ENCODE measurements around the gene POLR1B.
"Not testable (repeated sequence)": the region's sequence is repeated elsewhere in the genome, so short reads cannot be mapped to it uniquely, and the experiment has no call there.

Gene POLR1B, protein sequence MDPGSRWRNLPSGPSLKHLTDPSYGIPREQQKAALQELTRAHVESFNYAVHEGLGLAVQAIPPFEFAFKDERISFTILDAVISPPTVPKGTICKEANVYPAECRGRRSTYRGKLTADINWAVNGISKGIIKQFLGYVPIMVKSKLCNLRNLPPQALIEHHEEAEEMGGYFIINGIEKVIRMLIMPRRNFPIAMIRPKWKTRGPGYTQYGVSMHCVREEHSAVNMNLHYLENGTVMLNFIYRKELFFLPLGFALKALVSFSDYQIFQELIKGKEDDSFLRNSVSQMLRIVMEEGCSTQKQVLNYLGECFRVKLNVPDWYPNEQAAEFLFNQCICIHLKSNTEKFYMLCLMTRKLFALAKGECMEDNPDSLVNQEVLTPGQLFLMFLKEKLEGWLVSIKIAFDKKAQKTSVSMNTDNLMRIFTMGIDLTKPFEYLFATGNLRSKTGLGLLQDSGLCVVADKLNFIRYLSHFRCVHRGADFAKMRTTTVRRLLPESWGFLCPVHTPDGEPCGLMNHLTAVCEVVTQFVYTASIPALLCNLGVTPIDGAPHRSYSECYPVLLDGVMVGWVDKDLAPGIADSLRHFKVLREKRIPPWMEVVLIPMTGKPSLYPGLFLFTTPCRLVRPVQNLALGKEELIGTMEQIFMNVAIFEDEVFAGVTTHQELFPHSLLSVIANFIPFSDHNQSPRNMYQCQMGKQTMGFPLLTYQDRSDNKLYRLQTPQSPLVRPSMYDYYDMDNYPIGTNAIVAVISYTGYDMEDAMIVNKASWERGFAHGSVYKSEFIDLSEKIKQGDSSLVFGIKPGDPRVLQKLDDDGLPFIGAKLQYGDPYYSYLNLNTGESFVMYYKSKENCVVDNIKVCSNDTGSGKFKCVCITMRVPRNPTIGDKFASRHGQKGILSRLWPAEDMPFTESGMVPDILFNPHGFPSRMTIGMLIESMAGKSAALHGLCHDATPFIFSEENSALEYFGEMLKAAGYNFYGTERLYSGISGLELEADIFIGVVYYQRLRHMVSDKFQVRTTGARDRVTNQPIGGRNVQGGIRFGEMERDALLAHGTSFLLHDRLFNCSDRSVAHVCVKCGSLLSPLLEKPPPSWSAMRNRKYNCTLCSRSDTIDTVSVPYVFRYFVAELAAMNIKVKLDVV

DNA sequence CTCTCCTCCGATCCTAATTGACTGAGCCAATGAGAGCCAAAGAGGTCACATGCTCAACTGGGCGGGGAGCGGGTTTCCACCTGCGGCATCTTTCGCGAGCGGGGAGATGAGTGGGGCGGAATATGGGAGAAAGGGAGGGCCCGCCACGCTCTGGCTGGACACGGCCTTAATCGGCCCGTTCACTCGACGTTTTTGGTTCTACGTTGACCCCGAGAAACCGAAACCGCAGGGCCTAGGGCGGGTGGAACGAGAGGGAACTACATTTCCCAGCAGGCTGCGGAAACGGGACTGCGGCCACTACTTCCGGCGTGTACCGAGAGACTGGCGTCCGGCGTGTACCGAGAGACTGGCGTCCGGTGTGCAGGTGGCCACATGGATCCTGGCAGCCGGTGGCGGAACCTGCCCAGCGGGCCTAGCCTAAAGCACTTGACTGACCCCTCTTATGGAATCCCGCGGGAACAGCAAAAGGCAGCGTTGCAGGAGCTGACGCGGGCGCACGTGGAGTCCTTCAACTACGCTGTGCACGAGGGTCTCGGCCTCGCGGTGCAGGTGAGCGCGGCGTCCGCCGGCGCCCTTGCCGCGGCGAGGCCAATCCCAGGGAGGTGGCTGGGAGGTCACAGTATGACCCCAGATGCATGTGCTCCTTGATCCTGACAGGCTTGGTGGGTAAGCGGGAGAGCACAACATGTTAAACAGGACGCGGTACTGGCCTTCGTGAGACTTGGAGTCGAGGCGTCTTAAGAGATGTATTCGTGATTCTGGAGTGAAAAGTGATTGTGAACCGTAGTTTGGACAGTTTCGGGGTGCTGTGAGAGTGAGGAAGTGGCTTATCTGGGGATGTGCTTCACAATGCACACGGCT is at the start of gene POLR1B:
TSS of gene POLR1B (plus strand) at position 343 of the 861 bp plus-strand sequence. CDS start at position 373, 30 bp downstream.
- DNase-seq, result peak; percentile 85

DNA sequence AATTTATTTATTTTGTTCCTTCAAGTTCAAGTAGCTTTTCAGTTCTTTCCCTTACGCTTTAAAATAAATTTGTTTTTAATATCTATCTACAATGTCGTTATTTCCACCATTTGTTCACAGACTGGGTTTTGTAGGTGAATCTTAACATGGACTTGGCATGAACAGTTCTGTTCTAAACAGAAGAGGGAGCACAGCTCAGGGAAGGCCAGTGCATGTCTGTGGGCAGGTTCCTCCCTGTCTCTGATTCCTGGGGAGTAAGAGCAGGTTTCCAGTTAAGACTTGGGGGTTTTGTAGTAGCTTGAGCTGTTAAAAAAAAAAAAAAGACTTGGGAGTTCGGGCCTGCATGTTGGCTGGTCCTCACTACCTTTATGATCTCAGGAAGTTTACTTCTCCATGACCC is 49.2 kb upstream of the POLR1B start:
- no peak for DNase-seq

DNA sequence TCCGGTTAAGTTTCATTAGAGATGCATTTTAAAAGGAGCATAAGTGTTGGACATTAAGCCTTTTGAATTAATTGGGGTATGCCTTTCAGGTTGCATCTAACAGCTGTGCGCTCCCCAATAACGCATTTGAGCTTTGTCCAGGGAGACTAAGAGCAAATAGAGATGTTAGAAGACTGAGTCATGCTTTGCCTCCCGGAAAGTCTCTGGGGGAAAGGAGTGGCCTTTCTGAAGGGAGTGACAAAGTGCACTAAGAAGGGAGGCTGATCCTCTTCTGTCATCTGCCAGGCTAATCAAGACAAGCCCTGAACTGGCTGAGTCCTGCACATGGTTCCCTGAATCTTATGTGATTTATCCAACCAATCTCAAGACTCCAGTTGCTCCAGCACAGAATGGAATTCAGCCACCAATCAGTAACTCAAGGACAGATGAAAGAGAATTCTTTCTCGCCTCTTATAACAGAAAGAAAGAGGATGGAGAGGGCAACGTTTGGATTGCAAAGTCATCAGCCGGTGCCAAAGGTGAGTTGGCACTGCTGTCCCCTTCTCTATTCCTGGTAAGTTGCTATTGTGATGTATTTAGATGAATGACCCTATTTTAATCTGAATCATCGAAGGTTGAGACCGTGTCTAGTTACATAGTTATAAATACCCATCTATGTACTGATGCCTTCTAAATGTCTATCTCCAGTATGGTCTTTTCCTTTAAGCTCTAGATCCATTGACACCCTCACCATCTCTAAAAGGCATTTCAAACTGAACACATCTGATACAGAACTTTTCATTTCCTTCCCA is 48.2 kb upstream of the POLR1B start:
- DNase-seq, result no peak

DNA sequence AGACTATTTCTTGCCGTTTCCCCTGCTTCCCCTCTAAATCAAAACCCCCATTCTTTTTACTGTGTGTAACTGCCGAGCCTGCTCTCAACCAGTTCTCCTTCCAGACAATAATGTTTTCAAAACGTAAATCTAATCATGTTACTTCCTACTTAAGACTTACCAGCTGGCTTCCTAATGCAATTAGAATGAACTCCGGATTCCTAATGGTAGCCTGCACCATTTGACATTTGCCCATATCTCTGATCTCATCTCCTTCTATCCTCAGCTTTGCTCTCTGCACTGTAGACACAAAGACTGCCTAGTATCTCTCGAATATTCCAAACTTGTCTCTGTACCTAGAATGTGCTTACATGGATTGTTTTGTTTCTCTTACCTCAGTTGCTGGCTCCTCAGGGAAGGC is 47.4 kb upstream of the POLR1B start:
- no peak for DNase-seq

DNA sequence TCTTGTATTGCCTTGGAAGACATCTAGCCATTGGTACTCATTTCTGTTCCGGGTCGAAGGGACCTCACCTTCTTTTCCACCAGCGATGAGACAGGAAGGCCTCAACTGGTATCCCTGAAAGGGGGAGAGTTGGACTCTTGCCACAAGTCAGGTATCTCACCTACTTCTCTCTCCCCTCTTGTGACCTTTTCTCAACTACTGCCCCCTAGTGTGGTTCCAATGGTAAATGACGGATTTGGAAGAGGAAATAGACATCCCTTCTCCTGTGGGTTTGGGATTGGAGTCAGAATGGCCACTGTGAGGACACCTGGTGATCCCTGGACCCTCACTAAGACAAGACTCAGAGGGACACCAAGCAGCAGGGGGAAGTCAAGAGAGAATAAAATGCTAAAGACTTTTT is 46.4 kb upstream of the POLR1B start:
- not testable (repeated sequence) for DNase-seq

DNA sequence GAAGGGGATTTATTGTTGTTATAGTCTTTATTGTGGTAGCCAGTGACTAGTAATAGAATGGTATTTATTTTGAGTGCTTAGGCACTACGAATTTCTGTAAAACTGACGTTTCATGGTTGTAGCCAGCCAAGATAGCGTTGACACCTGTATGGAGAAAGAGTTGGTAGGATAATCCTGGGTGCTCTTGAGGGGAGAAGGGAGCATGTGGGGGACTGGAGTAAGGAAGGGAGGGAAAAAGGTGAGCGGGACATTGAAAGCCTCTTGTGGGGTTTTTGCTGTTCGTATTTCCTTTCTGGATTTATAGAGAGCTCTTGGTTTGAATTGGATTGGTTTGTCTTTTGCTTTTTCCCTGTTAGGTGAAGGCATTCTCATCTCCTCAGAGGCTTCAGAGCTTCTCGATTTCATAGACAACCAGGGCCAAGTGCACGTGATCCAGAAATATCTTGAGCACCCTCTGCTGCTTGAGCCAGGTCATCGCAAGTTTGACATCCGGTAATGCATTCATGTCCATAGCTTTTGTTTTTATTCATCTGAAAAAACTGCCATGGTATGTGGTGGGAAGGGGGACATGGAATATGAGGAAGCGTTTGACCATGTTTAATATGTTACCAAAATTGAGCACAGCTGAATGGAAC is 41.3 kb upstream of the POLR1B start:
- DNase-seq, result peak; percentile 29

DNA sequence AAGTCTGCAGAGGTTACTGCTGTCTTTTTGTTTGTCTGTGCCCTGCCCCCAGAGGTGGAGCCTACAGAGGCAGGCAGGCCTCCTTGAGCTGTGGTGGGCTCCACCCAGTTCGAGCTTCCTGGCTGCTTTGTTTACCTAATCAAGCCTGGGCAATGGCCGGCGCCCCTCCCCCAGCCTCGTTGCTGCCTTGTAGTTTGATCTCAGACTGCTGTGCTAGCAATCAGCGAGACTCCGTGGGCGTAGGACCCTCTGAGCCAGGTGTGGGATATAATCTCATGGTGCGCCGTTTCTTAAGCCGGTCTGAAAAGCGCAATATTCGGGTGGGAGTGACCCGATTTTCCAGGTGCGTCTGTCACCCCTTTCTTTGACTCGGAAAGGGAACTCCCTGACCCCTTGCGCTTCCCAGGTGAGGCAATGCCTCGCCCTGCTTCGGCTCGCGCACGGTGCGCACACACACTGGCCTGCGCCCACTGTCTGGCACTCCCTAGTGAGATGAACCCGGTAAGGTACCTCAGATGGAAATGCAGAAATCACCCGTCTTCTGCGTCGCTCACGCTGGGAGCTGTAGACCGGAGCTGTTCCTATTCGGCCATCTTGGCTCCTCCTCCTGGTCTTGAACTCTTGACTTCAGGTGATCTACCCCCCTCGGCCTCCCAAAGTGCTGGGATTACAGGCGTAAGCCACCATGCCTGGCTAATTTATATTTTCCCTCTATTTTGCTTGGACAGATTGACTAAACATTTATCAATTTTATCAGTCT is 32.8 kb upstream of the POLR1B start:
- DNase-seq, result not testable (repeated sequence)

DNA sequence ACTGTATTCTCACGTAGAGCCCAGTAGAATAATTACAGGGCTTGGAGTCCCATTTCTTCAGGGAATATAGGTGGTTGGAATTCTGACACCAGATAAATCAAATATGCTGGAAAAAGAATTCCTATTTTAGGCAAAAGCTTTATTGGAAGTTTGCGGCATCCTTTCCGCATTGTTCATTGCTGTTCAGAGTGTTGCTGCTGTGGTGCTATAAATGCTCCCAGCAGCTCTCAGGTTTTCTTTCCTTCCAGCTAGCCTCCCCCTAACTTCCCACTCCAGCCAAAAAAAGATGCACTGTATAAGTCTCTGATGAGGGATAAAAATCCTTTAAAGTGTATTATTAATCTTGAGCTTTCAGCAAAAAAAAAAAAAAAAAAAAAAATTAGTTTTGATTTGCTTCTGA is 25.5 kb upstream of the POLR1B start:
- no peak for DNase-seq

DNA sequence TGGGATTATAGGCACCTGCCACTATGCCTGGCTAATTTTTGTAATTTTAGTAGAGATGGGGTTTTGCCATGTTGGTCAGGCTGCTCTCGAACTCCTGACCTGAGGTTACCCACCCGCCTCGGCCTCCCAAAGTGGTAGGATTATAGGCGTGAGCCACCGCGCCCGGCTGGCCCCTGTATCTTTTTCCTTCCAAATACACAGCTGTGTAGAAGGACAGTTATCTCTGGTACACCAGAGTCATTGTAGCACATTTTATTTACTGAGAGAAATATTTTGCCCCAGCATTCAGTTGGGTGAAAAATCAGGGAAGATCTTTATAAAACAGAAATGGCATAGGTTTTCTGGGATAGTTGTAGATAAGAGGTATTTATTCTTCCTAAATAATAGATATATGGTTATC is 23.5 kb upstream of the POLR1B start:
- no peak for DNase-seq

DNA sequence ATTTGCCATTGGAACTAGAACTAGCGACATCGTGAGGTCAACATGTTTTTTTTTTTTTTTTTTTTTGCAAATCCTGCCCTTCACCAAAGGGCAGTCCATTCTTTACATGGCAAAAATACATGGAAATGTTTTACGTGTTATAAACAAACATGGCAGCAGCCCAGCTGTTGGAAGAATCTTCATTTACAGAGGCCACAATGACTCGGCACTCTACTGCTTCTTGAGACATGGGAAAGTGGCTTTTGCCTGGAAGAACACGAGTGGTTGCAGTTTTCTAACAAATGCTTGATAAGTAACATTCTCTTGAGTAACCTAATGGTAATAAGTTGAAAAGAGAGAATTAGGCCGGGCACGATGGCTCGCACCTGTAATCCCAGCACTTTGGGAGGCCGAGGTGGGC is 22.8 kb upstream of the POLR1B start:
- no peak for DNase-seq

DNA sequence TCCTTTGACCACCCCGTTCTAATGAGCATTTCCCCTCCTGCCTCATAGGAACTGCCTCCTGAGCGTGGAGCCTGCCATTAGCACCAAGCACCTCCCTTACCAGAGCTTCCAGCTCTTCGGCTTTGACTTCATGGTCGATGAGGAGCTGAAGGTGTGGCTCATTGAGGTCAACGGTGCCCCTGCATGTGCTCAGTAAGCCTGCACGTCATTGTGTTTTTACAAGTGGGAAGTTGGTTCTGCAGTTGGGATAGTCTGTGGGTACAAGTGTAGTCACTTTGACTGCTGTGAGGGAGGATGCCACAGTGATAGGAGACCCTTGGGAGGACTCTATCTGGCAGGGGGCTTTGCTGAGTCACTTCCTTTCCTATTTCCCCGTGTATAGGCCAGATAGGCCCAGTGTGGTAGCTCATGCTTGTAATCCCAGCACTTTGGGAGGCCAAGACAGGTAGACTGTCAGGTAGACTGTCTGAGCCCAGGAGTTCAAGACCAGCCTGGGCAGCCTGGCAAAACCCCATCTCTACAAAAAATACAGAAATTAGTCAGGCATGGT is 22.0 kb upstream of the POLR1B start:
- no peak for DNase-seq

DNA sequence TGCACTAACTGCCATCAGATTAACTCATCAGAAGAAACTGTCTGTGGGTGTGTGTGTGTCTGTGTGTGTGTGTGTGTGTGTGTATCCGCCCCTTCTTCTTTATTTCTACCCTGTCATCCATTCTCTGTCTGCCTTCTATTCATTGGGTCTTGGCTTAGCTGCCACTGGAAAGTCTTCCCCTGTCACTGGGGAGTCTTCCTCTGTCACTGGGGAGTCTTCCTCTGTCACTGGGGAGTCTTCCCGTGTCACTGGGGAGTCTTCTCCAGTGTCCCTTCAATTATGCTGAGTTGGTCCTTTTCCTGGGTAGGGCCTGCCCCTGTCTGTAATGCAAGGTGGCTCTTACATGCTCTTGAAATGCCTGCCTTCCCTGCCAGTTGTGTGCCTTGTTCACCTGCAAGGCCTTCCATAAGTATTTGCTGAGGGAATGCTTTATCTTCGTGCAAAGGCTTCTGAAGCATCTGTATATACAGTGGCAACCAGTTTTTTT is 18.9 kb upstream of the POLR1B start:
- no peak for DNase-seq

DNA sequence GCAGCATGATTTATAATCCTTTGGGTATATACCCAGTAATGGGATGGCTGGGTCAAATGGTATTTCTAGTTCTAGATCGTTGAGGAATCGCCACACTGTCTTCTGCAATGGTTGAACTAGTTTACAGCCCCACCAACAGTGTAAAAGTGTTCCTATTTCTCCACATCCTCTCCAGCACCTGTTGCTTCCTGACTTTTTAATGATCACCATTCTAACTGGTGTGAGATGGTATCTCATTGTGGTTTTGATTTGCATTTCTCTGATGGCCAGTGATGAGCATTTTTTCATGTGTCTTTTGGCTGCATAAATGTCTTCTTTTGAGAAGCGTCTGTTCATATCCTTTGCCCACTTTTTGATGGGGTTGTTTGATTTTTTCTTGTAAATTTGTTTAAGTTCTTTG is 18.0 kb upstream of the POLR1B start:
- DNase-seq, result not testable (repeated sequence)

DNA sequence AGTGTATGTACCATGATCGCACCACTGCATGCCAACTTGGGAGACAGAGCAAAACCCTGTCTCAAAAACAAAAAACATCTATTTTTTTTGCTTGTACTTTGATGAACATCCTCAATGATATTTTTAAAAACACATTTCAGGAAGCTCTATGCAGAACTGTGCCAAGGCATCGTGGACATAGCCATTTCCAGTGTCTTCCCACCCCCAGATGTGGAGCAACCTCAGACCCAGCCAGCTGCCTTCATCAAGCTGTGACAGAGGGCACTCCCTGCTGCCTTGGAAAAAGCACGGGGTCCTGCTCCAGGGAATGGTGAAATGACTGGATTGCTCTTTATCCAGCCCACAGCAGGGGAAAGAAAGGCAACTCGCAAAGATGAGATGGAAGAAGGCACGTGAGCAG is 13.7 kb upstream of the POLR1B start:
- DNase-seq, result no peak

DNA sequence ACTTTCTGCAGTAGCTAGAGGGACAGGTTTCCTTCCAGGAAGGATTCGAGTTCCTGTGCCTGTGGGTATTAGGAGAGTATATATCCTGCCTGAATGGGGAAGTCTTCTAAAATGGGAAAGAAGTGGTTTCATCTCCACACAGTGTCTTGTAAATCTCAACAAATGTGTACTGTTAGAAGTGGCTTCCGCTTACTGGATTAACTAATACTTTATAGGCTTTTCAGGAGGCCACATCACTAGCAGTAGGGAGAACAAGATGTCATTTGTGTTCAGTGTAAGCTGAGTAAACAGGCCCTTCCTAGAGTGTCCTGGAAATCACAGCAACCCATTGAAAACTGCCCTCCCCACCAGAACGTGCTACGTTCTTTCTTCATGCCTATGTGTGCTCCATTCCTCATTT is 12.5 kb upstream of the POLR1B start:
- no peak for DNase-seq

DNA sequence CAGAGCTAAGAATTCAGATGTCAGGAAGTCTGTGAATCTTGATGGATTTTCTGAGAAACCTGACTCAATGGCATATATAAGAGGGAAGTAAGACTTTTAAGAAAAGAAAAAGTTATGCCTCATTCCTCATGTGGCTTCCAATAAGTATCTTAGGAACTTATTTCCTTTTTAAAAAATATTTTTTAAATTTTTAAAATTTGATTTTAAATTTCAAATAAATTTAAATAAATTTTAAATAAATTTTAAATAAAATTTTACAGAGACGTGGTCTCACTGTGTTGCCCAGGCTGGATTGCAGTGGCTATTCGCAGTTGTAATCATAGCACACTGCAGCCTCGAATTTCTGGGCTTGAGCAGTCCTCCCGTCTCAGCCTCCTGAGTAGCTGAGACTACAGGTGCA is 11.5 kb upstream of the POLR1B start:
- DNase-seq, result no peak

DNA sequence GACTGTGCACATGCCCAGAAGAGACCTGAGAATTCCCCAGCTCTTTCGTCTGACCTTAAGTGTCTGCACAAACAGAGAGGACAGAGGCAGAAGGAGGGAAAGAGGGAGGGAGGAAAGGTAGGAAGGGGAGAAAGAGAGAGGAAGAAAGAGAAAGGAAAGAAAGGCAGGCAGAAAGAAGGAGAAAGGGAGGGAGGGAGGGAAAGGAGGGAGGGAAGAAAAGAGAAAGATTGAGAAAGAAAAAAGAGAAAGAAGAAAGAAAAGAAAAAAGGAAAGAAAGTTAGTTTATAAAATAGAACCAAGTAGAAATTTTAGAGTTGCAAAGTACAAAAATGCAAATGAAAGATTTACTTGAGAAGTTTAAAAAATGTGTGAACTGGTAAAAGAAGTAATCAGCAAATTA is 7.4 kb upstream of the POLR1B start:
- no peak for DNase-seq

DNA sequence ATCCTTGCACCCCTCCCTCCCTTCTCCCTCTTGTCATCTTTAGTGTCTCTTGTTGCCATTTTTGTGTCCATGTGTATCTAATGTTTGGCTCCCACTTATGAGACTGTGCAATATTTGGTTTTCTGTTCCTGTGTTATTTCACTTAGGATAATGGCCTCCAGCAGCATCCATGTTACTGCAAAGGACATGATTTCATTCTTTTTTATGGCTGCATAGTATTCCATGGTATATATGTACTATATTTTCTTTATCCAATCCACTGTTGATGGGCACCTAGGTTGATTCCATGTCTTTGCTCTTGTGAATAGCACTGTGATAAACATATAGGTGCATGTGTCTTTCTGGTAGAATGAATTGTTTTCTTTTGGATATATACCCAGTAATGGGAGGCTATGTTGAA is 5.6 kb upstream of the POLR1B start:
- DNase-seq, result not testable (repeated sequence)

DNA sequence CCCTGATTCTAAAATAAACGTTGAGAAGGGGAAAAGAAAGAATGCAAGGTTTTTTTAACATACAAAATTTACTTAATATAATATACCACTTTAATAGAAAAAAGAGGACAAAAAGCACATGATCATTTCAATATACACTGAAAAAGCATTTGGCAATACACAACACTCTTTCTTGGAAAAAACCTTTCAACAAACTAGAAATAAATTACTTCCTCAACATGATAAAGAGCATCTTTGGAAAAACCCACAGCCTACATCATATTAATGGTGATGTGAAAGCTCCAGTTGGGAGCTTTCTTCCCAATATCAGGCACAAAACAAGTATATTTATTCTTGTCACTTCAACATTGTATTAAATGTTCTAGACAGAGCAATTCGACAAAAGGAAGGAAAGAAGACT is 3.0 kb upstream of the POLR1B start:
- DNase-seq, result no peak

DNA sequence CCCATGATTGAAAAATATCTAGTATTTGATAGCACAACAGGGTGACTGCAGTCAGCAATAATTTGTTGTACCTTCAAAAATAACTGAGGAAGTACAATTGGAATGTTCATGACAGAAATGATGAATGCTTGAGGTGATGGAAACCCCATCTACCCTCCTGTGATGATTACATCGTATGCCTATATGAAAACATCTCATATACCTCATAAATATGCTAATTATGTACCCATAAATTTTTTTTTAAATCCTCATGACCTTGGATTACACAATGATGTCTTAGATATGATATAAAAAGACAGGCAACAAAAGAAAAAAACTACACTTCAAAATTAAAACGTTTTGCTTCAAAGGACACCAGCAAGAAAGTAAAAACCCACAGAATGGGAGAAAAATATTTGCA is 1.4 kb upstream of the POLR1B start:
- no peak for DNase-seq

All from NCI-H1694 treated with DMSO at 0.1 percent for 48 hours (cell line).